Right lobe of liver (tissue), 6 donors: ENCODE measurements around the gene S100A16. TPM values are rescaled to one million over a fixed set of nuclear protein-coding genes. Genes with fewer than 3 reads are reported as not detected.
A peak's percentile ranks its signal among the peaks of the same experiment; 100 is the strongest.
"Not testable (repeated sequence)": the region's sequence is repeated elsewhere in the genome, so short reads cannot be mapped to it uniquely, and the experiment has no call there.

Source experiments
- ATAC-seq, 4 donors: fragments of 200-7000 bp; cut with Tn5 transposase; one replicate each; pipeline ENCODE4 v1.9.1; 2020; ENCODE audit warnings: mild to moderate bottlenecking in 4 of 4, moderate library complexity in 4 of 4
- DNase-seq, 3 donors: peaks; one replicate each; pipeline ENCODE4 v3.0.0-alpha.2; 2020
- H3K27ac ChIP-seq, 3 donors: fragments of 200-600 bp; one replicate each; pipeline ENCODE4 v1.8.0; 2022
- H3K27me3 ChIP-seq, 2 donors: fragments of 200-600 bp; one replicate each; pipeline ENCODE4 v1.8.0; 2022
- H3K36me3 ChIP-seq, 4 donors: fragments of 200-600 bp; sonication (generic) in 1 of 4; one replicate each; pipeline versions ENCODE4 v1.5.1 to v1.8.0; 2017 to 2022; ENCODE audit warnings: control low read depth in 1 of 4
- H3K4me1 ChIP-seq, 4 donors: fragments of 200-600 bp; sonication (generic) in 1 of 4; one replicate each; pipeline versions ENCODE4 v1.5.1 to v1.8.0; 2017 to 2022; ENCODE audit warnings: control low read depth in 1 of 4
- H3K4me3 ChIP-seq, 3 donors: fragments of 200-600 bp; one replicate each; pipeline ENCODE4 v1.8.0; 2022
- H3K9me3 ChIP-seq, 4 donors: fragments of 200-600 bp; sonication (generic) in 1 of 4; one replicate each; pipeline versions ENCODE4 v1.5.1 to v1.8.0; 2017 to 2022; ENCODE audit warnings: control low read depth in 1 of 4
- CTCF ChIP-seq, 4 donors: fragments of 200-600 bp in 3 of 4; fragments of 450-650 bp in 1 of 4; IDR thresholded peaks; one replicate each; pipeline versions ENCODE4 v1.5.1 to v1.8.0; 2016 to 2022; ENCODE audit warnings: antibody characterized with exemption in 4 of 4, mild to moderate bottlenecking in 2 of 4
- POLR2A ChIP-seq: fragments of 450-650 bp; IDR thresholded peaks from one replicate; pipeline ENCODE4 v1.6.1; 2017; ENCODE audit warnings: antibody characterized with exemption, mild to moderate bottlenecking
- WGBS: methylation state at CpG from one replicate; pipeline ENCODE4 v1.1.6; 2018; ENCODE audit warnings: low coverage, low lambda C conversion rate; ENCODE audit not compliant: insufficient coverage; ENCODE audit errors: missing lambda C conversion rate; 5-methylcytosine and 5-hydroxymethylcytosine counted together
- intact Hi-C, 2 donors: fragments of 100-400 bp; cut with DNase I; formaldehyde crosslinking; loops; one replicate each; pipeline versions ENCODE4 v1.11.2 to v1.14.1; 2022
- total RNA-seq, 6 experiments: library from RNA; depleted of rRNA in 2 of 6; stranded (reverse); fragments of >200 nt in 2 of 6; fragmentation: NEBNext Ultra II Directional in 3 of 6; extraction: Animal tissue kit (Norgen Biotek cat#: 25700) in 3 of 6; gene quantifications; one replicate each; pipeline versions ENCODE4 v1.1.0 to v1.2.4, GENCODE V29; 2016 to 2023
- donor health status: DM: no; HTN: yes; CAD: no.
- donor health status: DM: no; HTN: no; CAD: no.
- donor health status: DM: no; HTN: no; CAD: no.
- donor health status: DM: no; HTN: yes; CAD: no.
- donor health status: DM: no; HTN: yes; CAD: no.

S100A16 gene
- total RNA-seq, 6 experiments from 2014 or later, result 55.9 to 151 (median 71.8) TPM

GRCh38 chr1:153587314-153587713 lies 25.6 kb downstream of the S100A16 start:
- no peak for TF ChIP-seq POLR2A
- no peak for TF ChIP-seq CTCF (IDR thresholded peaks at IDR 0.05)
- intact Hi-C loops, result no loop called here
- Histone ChIP-seq H3K9me3 (no peaks in the 10 kb centered on the region), H3K4me1 (no peaks in the 10 kb centered on the region), H3K4me3 (no peak overlapping the region), H3K27ac (no peak overlapping the region), H3K27me3 (no peaks in the 10 kb centered on the region), H3K36me3 (no peaks in the 10 kb centered on the region)
- DNase-seq, result no peak
- ATAC-seq, result peak in 2 of 4 donors; percentile 36 to 58
- 43% methylated on average over 4 of the region's 5 CpGs for WGBS

GRCh38 chr1:153586347-153586746 lies 26.6 kb downstream of the S100A16 start:
- intact Hi-C loops, result no loop called here
- ATAC-seq (no peak), DNase-seq (no peak)
- no peak overlapping the region for H3K27ac ChIP-seq
- TF ChIP-seq CTCF (IDR thresholded peaks at IDR 0.05) (no peak), POLR2A (no peak)
- no peaks in the 10 kb centered on the region for H3K4me1 ChIP-seq
- WGBS, result 20% methylated on average over 1 of the region's 1 CpG
- H3K36me3 ChIP-seq, result no peaks in the 10 kb centered on the region
- H3K9me3 ChIP-seq, result no peaks in the 10 kb centered on the region
- no peak overlapping the region for H3K4me3 ChIP-seq
- H3K27me3 ChIP-seq, result no peaks in the 10 kb centered on the region

GRCh38 chr1:153585006-153585405 lies 27.9 kb downstream of the S100A16 start:
- 63% methylated on average over 1 of the region's 1 CpG for WGBS
- intact Hi-C loops, result no loop called here
- no peaks in the 10 kb centered on the region for H3K27me3 ChIP-seq

GRCh38 chr1:153583976-153584375 lies 29.0 kb downstream of the S100A16 start:
- H3K27me3 ChIP-seq, result no peaks in the 10 kb centered on the region
- DNase-seq (no peak), ATAC-seq (no peak)
- no peaks in the 10 kb centered on the region for H3K9me3 ChIP-seq
- no peak overlapping the region for H3K27ac ChIP-seq
- intact Hi-C loops, result no loop called here
- TF ChIP-seq CTCF (IDR thresholded peaks at IDR 0.05), result no peak
- no peak for TF ChIP-seq POLR2A
- H3K4me3 ChIP-seq, result no peak overlapping the region
- 80% methylated on average over 2 of the region's 2 CpGs for WGBS
- no peaks in the 10 kb centered on the region for H3K36me3 ChIP-seq
- H3K4me1 ChIP-seq, result no peaks in the 10 kb centered on the region

More at GRCh38 chr1:153585006-153585405, 27.9 kb downstream of the S100A16 start:
- Histone ChIP-seq H3K4me3 (no peak overlapping the region), H3K4me1 (no peaks in the 10 kb centered on the region), H3K9me3 (no peaks in the 10 kb centered on the region), H3K36me3 (no peaks in the 10 kb centered on the region), H3K27ac (no peak overlapping the region)
- ATAC-seq (peak in 3 of 4 donors; percentile 22 to 49 (median 26)), DNase-seq (no peak)
- TF ChIP-seq CTCF (IDR thresholded peaks at IDR 0.05) (no peak), POLR2A (no peak)

- H3K27me3 ChIP-seq, H3K27ac ChIP-seq, H3K4me1 ChIP-seq, DNase-seq, intact Hi-C loops, H3K9me3 ChIP-seq, H3K36me3 ChIP-seq, H3K4me3 ChIP-seq, ATAC-seq: not testable (repeated sequence)
- 29% methylated on average over 2 of the region's 3 CpGs for WGBS
Observed at GRCh38 chr1:153583514-153583913, 29.4 kb downstream of the S100A16 start.

GRCh38 chr1:153582836-153583235 lies 30.1 kb downstream of the S100A16 start:
- H3K4me3 ChIP-seq, intact Hi-C loops, H3K4me1 ChIP-seq, H3K9me3 ChIP-seq, H3K36me3 ChIP-seq, DNase-seq, H3K27me3 ChIP-seq, ATAC-seq, H3K27ac ChIP-seq: not testable (repeated sequence)
- 92% methylated on average over 12 of the region's 34 CpGs for WGBS
